Subcutaneous abdominal adipose tissue (tissue), 5 donors: ENCODE data around the gene PLA2G3.
"Not testable (repeated sequence)": the region's sequence is repeated elsewhere in the genome, so short reads cannot be mapped to it uniquely, and the experiment has no call there.

ENCODE experiments used
- H3K27ac ChIP-seq: one replicate; pipeline ENCODE4 v1.7.0; 2013; ENCODE audit warnings: low read depth, mild to moderate bottlenecking, inconsistent platforms, low read length, moderate library complexity
- H3K27me3 ChIP-seq, 5 donors: one replicate each; pipeline ENCODE4 v1.7.0; 2013; ENCODE audit warnings: low read length in 5 of 5, inconsistent platforms in 1 of 5; ENCODE audit not compliant: control insufficient read depth in 5 of 5, insufficient read depth in 4 of 5
- H3K36me3 ChIP-seq, 5 donors: one replicate each; pipeline ENCODE4 v1.7.0; 2013; ENCODE audit warnings: low read length in 5 of 5; ENCODE audit not compliant: control insufficient read depth in 5 of 5, insufficient read depth in 5 of 5
- H3K4me1 ChIP-seq, 5 donors: one replicate each; pipeline ENCODE4 v1.7.0; 2013; ENCODE audit warnings: low read length in 5 of 5, mild to moderate bottlenecking in 3 of 5, moderate library complexity in 1 of 5; ENCODE audit not compliant: control insufficient read depth in 5 of 5, insufficient read depth in 5 of 5
- H3K4me3 ChIP-seq, 5 donors: one replicate each; pipeline ENCODE4 v1.7.0; 2013; ENCODE audit warnings: low read length in 5 of 5, low read depth in 1 of 5
- H3K9ac ChIP-seq, 5 donors: one replicate each; pipeline ENCODE4 v1.7.0; 2013; ENCODE audit warnings: low read length in 5 of 5, mild to moderate bottlenecking in 4 of 5, moderate library complexity in 3 of 5
- H3K9me3 ChIP-seq, 5 donors: one replicate each; pipeline ENCODE4 v1.7.0; 2013; ENCODE audit warnings: low read length in 5 of 5; ENCODE audit not compliant: control insufficient read depth in 5 of 5
- donor health status: healthy.
- donor health status: healthy.
- donor health status: healthy.
- donor health status: healthy.
- donor health status: healthy.

The PLA2G3 gene

GRCh38 chr22:31171734-31172133 lies 31.4 kb upstream of the PLA2G3 start:
- not testable (repeated sequence) for H3K9me3 ChIP-seq, H3K36me3 ChIP-seq, H3K9ac ChIP-seq, H3K4me3 ChIP-seq, H3K27me3 ChIP-seq, H3K27ac ChIP-seq
- H3K4me1 ChIP-seq, result peaks cover 3 to 45% (median 32%) of the 10 kb centered on the region in 5 donors

DNA sequence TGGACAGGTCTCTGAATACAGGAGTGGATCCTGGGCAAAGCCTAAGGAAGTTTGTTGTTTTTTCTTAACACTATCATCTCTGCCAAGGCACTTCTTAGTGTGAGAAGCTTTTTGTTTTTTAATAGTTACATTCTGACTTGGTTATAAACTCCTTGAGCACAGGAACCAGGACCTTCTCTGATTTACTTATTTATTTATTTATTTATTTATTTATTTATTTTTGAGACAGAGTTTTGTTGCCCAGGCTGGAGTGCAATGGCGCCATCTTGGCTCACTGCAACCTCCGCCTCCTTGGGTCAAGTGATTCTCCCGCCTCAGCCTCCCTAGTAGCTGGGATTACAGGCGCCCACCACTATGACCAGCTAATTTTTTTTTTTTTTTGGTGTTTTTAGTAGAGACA lies 30.7 kb upstream of the PLA2G3 start:
- Histone ChIP-seq H3K4me3 (no peak overlapping the region), H3K36me3 (peaks cover 0 to 4% (median 2%) of the 10 kb centered on the region in 5 donors), H3K9me3 (no peaks in the 10 kb centered on the region), H3K9ac (no peak overlapping the region), H3K4me1 (peaks cover 3 to 46% (median 32%) of the 10 kb centered on the region in 5 donors), H3K27me3 (no peaks in the 10 kb centered on the region), H3K27ac (no peak overlapping the region)

GRCh38 chr22:31162015-31162765 lies 21.9 kb upstream of the PLA2G3 start:
- peaks cover 0 to 14% (median 6%) of the 10 kb centered on the region in 5 donors for H3K36me3 ChIP-seq
- no peaks in the 10 kb centered on the region for H3K9me3 ChIP-seq
- no peaks in the 10 kb centered on the region for H3K27me3 ChIP-seq
- peak overlapping the region; percentile 97 for H3K27ac ChIP-seq
- peak overlapping the region in 2 of 5 donors; percentile 39 to 41 for H3K9ac ChIP-seq
- no peak overlapping the region for H3K4me3 ChIP-seq
- H3K4me1 ChIP-seq, result peaks cover 0 to 37% (median 30%) of the 10 kb centered on the region in 5 donors

DNA sequence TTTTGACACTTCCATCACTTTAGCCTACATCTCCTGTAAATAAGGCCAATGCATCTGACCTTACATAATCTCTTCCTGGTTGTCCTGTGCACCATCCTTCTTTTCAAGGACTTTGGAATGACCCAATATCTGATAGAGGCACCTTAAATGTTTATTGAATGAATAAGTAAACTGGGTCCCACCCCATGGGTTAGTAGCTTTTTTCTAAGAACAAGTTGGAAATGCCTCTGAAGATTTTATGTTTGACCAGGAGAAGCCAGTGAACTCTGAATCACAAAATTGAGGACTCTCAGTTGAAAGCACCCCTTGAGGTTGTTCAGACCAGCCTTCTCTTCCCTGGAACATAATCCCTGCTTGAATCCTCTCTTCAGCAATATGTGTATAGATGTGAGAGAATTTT lies 21.1 kb upstream of the PLA2G3 start:
- H3K4me3 ChIP-seq, result peak overlapping the region; percentile 86 to 100 (median 97)

DNA sequence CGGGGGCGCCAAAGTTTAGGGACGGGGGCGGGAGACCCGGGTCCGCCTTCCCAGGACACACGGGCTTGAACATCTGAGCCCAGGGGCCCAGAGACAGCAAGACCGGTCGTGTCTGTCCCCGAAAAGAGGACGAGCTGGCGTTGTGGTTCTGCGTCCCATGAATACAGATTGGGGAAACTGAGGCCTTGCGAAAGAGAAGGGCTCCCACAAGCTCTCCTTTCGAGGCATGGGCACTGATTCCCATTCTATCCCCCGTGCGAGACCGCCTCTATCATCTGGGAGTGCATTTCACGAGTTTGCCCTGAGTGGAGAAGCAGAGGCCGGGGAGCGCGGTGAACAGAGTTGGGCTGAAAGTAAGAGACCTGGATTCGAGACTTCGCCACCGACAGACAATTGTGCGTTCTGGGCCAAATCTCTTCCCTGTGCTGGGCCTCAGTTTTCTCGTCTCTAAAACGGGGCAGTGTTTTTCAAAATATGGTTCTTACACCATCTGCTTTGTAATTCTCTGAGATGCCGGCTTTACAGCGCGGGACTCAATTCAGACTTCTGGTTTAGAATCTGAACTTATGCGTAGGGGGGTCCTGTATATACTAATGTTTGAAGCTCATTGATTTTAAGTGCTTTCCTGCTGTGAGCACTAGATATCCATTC lies 20.1 kb upstream of the PLA2G3 start:
- peak overlapping the region; percentile 97 for H3K27ac ChIP-seq
- H3K27me3 ChIP-seq, result no peaks in the 10 kb centered on the region
- peak overlapping the region; percentile 86 to 100 (median 97) for H3K4me3 ChIP-seq
- H3K9ac ChIP-seq, result peak overlapping the region; percentile 69 to 100 (median 96)
- H3K36me3 ChIP-seq, result peaks cover 0 to 4% (median under 1%) of the 10 kb centered on the region in 5 donors
- H3K9me3 ChIP-seq, result no peaks in the 10 kb centered on the region
- H3K4me1 ChIP-seq, result peaks cover 0 to 37% (median 33%) of the 10 kb centered on the region in 5 donors

More for the DNA sequence above, 21.1 kb upstream of the PLA2G3 start:
- Histone ChIP-seq H3K27me3 (no peaks in the 10 kb centered on the region), H3K27ac (peak overlapping the region; percentile 97), H3K36me3 (peaks cover 0 to 13% (median 6%) of the 10 kb centered on the region in 5 donors), H3K9ac (peak overlapping the region; percentile 69 to 100 (median 96)), H3K4me1 (peaks cover 0 to 32% (median 28%) of the 10 kb centered on the region in 5 donors), H3K9me3 (no peaks in the 10 kb centered on the region)

- Histone ChIP-seq H3K36me3 (no peaks in the 10 kb centered on the region), H3K9ac (peak overlapping the region in 1 of 5 donors; percentile 40), H3K4me1 (peaks cover 0 to 20% (median 16%) of the 10 kb centered on the region in 5 donors), H3K9me3 (no peaks in the 10 kb centered on the region), H3K4me3 (no peak overlapping the region), H3K27ac (peak overlapping the region; percentile 52), H3K27me3 (no peaks in the 10 kb centered on the region)
Measured at GRCh38 chr22:31155422-31155821, 15.1 kb upstream of the PLA2G3 start.

DNA sequence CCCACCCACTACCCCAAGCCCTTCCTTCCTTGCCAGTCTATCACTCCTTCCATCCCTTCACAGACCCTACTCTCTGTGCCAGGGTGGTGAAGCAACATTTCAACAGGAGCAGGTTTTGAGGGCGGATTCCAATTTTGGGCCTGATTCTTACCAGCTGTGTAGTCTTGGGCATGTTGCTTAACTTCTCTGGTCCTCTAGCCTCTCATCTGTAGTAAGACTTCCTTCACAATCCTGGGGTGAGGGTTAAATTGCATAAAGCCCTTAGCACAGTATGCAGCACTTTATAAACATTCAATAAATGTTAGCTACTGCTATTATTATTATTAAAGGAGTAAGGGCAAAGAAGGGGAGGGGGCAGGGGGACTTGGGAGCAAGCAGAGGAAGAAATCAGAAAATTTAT lies 14.7 kb upstream of the PLA2G3 start:
- peak overlapping the region; percentile 52 for H3K27ac ChIP-seq
- peak overlapping the region in 1 of 5 donors; percentile 40 for H3K9ac ChIP-seq
- H3K36me3 ChIP-seq, result no peaks in the 10 kb centered on the region
- H3K4me3 ChIP-seq, result no peak overlapping the region
- no peaks in the 10 kb centered on the region for H3K9me3 ChIP-seq
- no peaks in the 10 kb centered on the region for H3K27me3 ChIP-seq
- H3K4me1 ChIP-seq, result peaks cover 0 to 19% (median 14%) of the 10 kb centered on the region in 5 donors

DNA sequence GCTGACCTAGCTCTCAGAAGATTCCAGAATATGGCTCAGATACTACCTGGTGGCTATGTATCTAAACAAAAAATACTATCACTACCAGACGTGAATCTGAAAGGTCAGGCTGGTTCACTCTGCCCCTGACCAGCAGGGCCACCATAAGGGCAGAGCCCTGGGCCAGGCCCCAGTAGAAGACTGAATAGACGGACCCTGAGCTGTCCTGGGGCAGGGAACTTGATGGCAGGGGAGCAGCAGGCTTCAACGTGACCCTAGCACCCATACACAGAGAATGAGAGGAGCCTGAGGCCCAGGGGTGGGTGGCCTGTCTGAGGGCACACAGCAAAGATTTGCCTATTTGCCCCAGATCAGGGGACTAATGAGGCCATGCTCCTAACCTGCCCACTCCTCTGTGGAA lies 13.0 kb upstream of the PLA2G3 start:
- Histone ChIP-seq H3K36me3 (no peaks in the 10 kb centered on the region), H3K4me1 (peaks cover 0 to 23% (median 19%) of the 10 kb centered on the region in 5 donors), H3K27me3 (no peaks in the 10 kb centered on the region), H3K27ac (no peak overlapping the region), H3K9me3 (no peaks in the 10 kb centered on the region), H3K4me3 (no peak overlapping the region), H3K9ac (peak overlapping the region in 1 of 5 donors; percentile 32)

DNA sequence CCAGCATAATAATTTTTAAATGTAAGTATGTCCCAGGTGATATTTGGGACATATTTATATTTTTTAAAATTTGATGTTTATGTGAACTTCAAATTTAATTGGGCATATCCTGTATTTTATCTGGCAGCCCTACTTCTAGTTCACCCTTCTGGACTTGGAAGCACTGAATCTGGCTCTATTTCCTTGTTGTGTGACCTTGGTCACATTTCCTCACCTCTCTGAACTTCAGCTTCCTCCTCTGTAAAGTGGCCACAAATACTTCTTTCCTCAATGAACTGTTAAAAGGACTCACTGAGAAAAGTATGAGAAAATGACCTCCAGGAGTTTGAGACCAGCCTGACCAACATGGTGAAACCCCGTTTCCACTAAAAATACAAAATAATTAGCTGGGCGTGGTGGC lies 11.6 kb upstream of the PLA2G3 start:
- Histone ChIP-seq H3K27me3 (no peaks in the 10 kb centered on the region), H3K4me3 (no peak overlapping the region)

DNA sequence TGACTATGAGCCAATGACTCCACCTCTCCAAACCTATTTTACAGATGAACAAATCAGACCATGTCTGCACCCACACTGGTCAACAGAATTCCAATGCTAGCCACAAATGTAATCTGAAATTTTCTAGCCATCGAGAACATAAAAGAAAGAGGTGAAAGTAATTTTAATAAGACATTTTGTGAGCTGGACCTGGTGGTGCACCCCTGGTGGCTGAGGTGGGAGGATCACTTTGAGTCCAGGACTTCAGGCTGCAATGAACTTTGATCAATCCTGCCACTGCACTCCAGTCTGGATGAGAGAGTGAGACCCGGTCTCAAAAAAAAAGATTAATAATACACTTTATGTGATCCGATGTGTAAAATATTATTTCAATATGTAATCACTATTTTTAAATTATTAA lies 10.3 kb upstream of the PLA2G3 start:
- Histone ChIP-seq H3K9me3 (peaks cover 0 to 9% (median 0%) of the 10 kb centered on the region in 5 donors), H3K27ac (no peak overlapping the region), H3K36me3 (no peaks in the 10 kb centered on the region), H3K4me1 (peaks cover 0 to 19% (median 19%) of the 10 kb centered on the region in 5 donors), H3K9ac (no peak overlapping the region), H3K4me3 (no peak overlapping the region), H3K27me3 (no peaks in the 10 kb centered on the region)

More for the DNA sequence above, 11.6 kb upstream of the PLA2G3 start:
- no peak overlapping the region for H3K27ac ChIP-seq
- H3K9ac ChIP-seq, result no peak overlapping the region
- H3K4me1 ChIP-seq, result peaks cover 0 to 25% (median 21%) of the 10 kb centered on the region in 5 donors
- H3K36me3 ChIP-seq, result no peaks in the 10 kb centered on the region
- peaks cover 0 to 8% (median 0%) of the 10 kb centered on the region in 5 donors for H3K9me3 ChIP-seq
